ENCODE measurements around the gene MRGPRE.

GRCh38 chr11:3206922-3207204, 25.4 kb downstream of the MRGPRE start:
- TF ChIP-seq CTCF (IDR thresholded peaks at IDR 0.05 in 8 of 11, conservative IDR thresholded peaks at IDR 0.05 in 3 of 11) (no peak), POLR2A (IDR thresholded peaks at IDR 0.05) (no peak)

All from spleen (tissue), 7 donors.